PFSK-1 (cell line): ENCODE data around the gene SLMAP.

Experiments used
- FOXP2 ChIP-seq: optimal IDR thresholded peaks from 2 replicates; pipeline ENCODE3; 2011; ENCODE audit warnings: borderline replicate concordance, control low read depth, inconsistent platforms; ENCODE audit not compliant: insufficient read depth; ENCODE audit errors: extremely low read length, extremely low read depth
- POLR2AphosphoS5 ChIP-seq: IDR thresholded peaks from 2 replicates; pipeline ENCODE4 v1.6.1; 2012; ENCODE audit warnings: low read depth, mild to moderate bottlenecking, control low read depth, low read length, moderate library complexity
- SIN3A ChIP-seq: IDR thresholded peaks from 2 replicates; pipeline ENCODE4 v1.6.1; 2012; ENCODE audit warnings: mild to moderate bottlenecking, low read length, moderate library complexity, borderline replicate concordance; ENCODE audit not compliant: insufficient read depth
- TAF1 ChIP-seq: IDR thresholded peaks from 2 replicates; pipeline ENCODE4 v1.6.1; 2012; ENCODE audit warnings: low read length, control low read depth, borderline replicate concordance; ENCODE audit not compliant: insufficient read depth
- TF ChIP-seq, protein P1 (sequence below), 2 experiments: IDR thresholded peaks; 2 replicates each; pipeline versions ENCODE4 v1.6.1 to v1.8.0; 2011 to 2012; ENCODE audit warnings: low read depth in 2 of 2, low read length in 2 of 2, control low read depth in 1 of 2, inconsistent platforms in 1 of 2, mild to moderate bottlenecking in 1 of 2, moderate library complexity in 1 of 2; ENCODE audit not compliant: insufficient read depth in 1 of 2

DNA sequence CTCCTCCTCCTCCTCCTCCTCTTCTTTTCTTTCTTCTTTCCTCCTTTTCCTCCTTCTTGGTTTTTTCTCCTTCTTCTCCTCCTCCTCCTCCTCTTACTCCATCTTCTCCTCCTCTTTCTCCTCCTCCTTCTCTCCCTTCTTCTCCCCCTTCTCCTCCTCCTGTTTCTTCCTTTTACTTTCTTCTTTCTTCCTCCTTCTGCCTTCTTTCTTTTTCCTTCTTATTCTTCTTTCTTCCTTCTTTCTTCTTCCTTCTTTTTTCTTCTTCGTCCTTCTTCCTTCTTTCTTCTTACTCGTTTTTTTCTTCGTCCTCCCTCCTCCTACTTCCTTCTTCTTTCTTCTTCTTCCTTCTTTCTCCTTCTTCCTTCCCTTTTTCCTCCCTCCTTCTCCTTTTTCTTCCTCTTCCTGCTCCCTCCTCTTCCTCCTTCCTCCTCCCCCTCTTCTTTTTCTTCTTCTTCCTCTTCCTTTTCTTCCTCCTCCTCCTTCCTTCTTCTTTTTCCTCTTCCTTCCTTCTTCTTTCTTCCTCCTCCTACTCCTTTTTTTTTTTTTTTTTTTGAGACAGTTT is 92.1 kb downstream of the SLMAP start:
- TF ChIP-seq, protein P1, sequence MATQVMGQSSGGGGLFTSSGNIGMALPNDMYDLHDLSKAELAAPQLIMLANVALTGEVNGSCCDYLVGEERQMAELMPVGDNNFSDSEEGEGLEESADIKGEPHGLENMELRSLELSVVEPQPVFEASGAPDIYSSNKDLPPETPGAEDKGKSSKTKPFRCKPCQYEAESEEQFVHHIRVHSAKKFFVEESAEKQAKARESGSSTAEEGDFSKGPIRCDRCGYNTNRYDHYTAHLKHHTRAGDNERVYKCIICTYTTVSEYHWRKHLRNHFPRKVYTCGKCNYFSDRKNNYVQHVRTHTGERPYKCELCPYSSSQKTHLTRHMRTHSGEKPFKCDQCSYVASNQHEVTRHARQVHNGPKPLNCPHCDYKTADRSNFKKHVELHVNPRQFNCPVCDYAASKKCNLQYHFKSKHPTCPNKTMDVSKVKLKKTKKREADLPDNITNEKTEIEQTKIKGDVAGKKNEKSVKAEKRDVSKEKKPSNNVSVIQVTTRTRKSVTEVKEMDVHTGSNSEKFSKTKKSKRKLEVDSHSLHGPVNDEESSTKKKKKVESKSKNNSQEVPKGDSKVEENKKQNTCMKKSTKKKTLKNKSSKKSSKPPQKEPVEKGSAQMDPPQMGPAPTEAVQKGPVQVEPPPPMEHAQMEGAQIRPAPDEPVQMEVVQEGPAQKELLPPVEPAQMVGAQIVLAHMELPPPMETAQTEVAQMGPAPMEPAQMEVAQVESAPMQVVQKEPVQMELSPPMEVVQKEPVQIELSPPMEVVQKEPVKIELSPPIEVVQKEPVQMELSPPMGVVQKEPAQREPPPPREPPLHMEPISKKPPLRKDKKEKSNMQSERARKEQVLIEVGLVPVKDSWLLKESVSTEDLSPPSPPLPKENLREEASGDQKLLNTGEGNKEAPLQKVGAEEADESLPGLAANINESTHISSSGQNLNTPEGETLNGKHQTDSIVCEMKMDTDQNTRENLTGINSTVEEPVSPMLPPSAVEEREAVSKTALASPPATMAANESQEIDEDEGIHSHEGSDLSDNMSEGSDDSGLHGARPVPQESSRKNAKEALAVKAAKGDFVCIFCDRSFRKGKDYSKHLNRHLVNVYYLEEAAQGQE (IDR thresholded peaks at IDR 0.05; ENCODE audit: insufficient read depth in 1 of 2, low read depth in 2 of 2, low read length in 2 of 2) = no peak
- no peak for TF ChIP-seq SIN3A
- no peak for TF ChIP-seq POLR2AphosphoS5
- TF ChIP-seq TAF1 = no peak
- TF ChIP-seq FOXP2 = no peak
